Activated CD4-positive, alpha-beta T cell treated with anti-CD3 and anti-CD28 coated beads, Interleukin-2, amount 50 U/mL, for 1 hour (primary cell): Measurements from ENCODE around the gene RAB3B.
A peak's percentile ranks its signal among the peaks of the same experiment; 100 is the strongest.
"Not testable (repeated sequence)": the region's sequence is repeated elsewhere in the genome, so short reads cannot be mapped to it uniquely, and the experiment has no call there.

Experiments used
- DNase-seq: peaks from one replicate; pipeline ENCODE4 v3.0.0-alpha.2; 2020

The RAB3B gene

GRCh38 chr1:51990478-51990965 lies at the start of gene RAB3B:
Gene RAB3B, minus strand, starts transcription at chr1:51990700. Its CDS starts 13,583 bp downstream, at chr1:51977117.
- peak; percentile 75 for DNase-seq

- no peak for DNase-seq
Observed at GRCh38 chr1:52037909-52038308, 47.4 kb upstream of the RAB3B start.

- no peak for DNase-seq
Observed at GRCh38 chr1:52037402-52037814, 46.9 kb upstream of the RAB3B start.

- no peak for DNase-seq
Observed at GRCh38 chr1:52034050-52034384, 43.5 kb upstream of the RAB3B start.

- peak; percentile 85 for DNase-seq
Observed at GRCh38 chr1:52033190-52034049, 42.9 kb upstream of the RAB3B start, which contains the start of gene KTI12. Gene KTI12, minus strand, starts transcription at chr1:52033810. Its CDS starts 49 bp downstream, at chr1:52033761.

- no peak for DNase-seq
Observed at GRCh38 chr1:52032785-52033131, 42.3 kb upstream of the RAB3B start.

GRCh38 chr1:52032124-52032784 lies 41.8 kb upstream of the RAB3B start:
- DNase-seq, result no peak

GRCh38 chr1:52028839-52029238 lies 38.3 kb upstream of the RAB3B start:
- not testable (repeated sequence) for DNase-seq

GRCh38 chr1:52028328-52028727 lies 37.8 kb upstream of the RAB3B start:
- no peak for DNase-seq

GRCh38 chr1:52026278-52026677 lies 35.8 kb upstream of the RAB3B start:
- no peak for DNase-seq

GRCh38 chr1:52022133-52022532 lies 31.6 kb upstream of the RAB3B start:
- DNase-seq, result no peak

GRCh38 chr1:52008071-52008809 lies 17.7 kb upstream of the RAB3B start:
- DNase-seq, result no peak

GRCh38 chr1:52007215-52008002 lies 16.9 kb upstream of the RAB3B start:
- DNase-seq, result no peak

GRCh38 chr1:52006081-52006553 lies 15.6 kb upstream of the RAB3B start:
- DNase-seq, result not testable (repeated sequence)

- not testable (repeated sequence) for DNase-seq
Observed at GRCh38 chr1:52005548-52005947, 15.0 kb upstream of the RAB3B start.

GRCh38 chr1:52003877-52004276 lies 13.4 kb upstream of the RAB3B start:
- DNase-seq, result no peak

- DNase-seq, result peak; percentile 7
Observed at GRCh38 chr1:52002038-52002917, 11.8 kb upstream of the RAB3B start.

- DNase-seq, result no peak
Observed at GRCh38 chr1:51998701-51999100, 8.2 kb upstream of the RAB3B start.

- DNase-seq, result no peak
Observed at GRCh38 chr1:51997974-51998382, 7.5 kb upstream of the RAB3B start.

- no peak for DNase-seq
Observed at GRCh38 chr1:51989582-51990477, 670 bp downstream of the RAB3B start.
